ENCODE results near the gene POLD1.

Gene POLD1

GRCh38 chr19:50420127-50420526 lies 36.0 kb downstream of the POLD1 start:
- no peak for TF ChIP-seq CTCF (IDR thresholded peaks at IDR 0.05; ENCODE audit: low read length)
- no peak for TF ChIP-seq EZH2 (IDR thresholded peaks at IDR 0.05; ENCODE audit: borderline replicate concordance, low read length)
- H3K9me3 ChIP-seq (ENCODE audit: low read length) = no peaks in the 10 kb centered on the region
- H3K4me1 ChIP-seq (ENCODE audit: insufficient read depth, low read length, severe bottlenecking) = peaks cover 54% of the 10 kb centered on the region
- peak overlapping the region; percentile 85 for H3K4me3 ChIP-seq (ENCODE audit: low read depth, low read length, poor library complexity, severe bottlenecking)
- H3K9me2 ChIP-seq (ENCODE audit: low read depth, low read length) = no peaks in the 10 kb centered on the region
- H3K27me3 ChIP-seq (ENCODE audit: insufficient read depth, low read length) = no peaks in the 10 kb centered on the region
- peak overlapping the region; percentile 95 for H3K9ac ChIP-seq (ENCODE audit: low read length)
- H2AFZ ChIP-seq (ENCODE audit: low read length) = no peak overlapping the region
- H4K20me1 ChIP-seq (ENCODE audit: insufficient read depth, low read length) = no peaks in the 10 kb centered on the region
- peak overlapping the region; percentile 78 for H3K4me2 ChIP-seq (ENCODE audit: low read length)
- H3K36me3 ChIP-seq (ENCODE audit: insufficient read depth, low read length) = peaks cover 54% of the 10 kb centered on the region
- H3F3A ChIP-seq (ENCODE audit: insufficient read depth, low read length) = no peaks in the 10 kb centered on the region; the same call in 1 of the 2 replicates
- H3K27ac ChIP-seq (ENCODE audit: low read depth, low read length, poor library complexity, severe bottlenecking) = peak overlapping the region; percentile 95
- peaks cover 10% of the 10 kb centered on the region for H3K79me2 ChIP-seq (ENCODE audit: insufficient read depth, low read length)

- Histone ChIP-seq H3K9ac (ENCODE audit: low read length) (no peak overlapping the region; the same call in 1 of the 2 replicates), H3K27ac (ENCODE audit: low read depth, low read length, poor library complexity, severe bottlenecking) (peak overlapping the region; percentile 95), H3K36me3 (ENCODE audit: insufficient read depth, low read length) (peaks cover 61% of the 10 kb centered on the region), H3F3A (ENCODE audit: insufficient read depth, low read length) (no peaks in the 10 kb centered on the region; the same call in 1 of the 2 replicates), H2AFZ (ENCODE audit: low read length) (no peak overlapping the region), H3K4me2 (ENCODE audit: low read length) (peak overlapping the region; percentile 78), H3K4me3 (ENCODE audit: low read depth, low read length, poor library complexity, severe bottlenecking) (peak overlapping the region; percentile 85), H3K9me3 (ENCODE audit: low read length) (no peaks in the 10 kb centered on the region), H3K27me3 (ENCODE audit: insufficient read depth, low read length) (no peaks in the 10 kb centered on the region), H3K79me2 (ENCODE audit: insufficient read depth, low read length) (peaks cover 10% of the 10 kb centered on the region), H3K4me1 (ENCODE audit: insufficient read depth, low read length, severe bottlenecking) (peaks cover 48% of the 10 kb centered on the region), H3K9me2 (ENCODE audit: low read depth, low read length) (no peaks in the 10 kb centered on the region), H4K20me1 (ENCODE audit: insufficient read depth, low read length) (no peaks in the 10 kb centered on the region)
- TF ChIP-seq CTCF (IDR thresholded peaks at IDR 0.05; ENCODE audit: low read length) = no peak
- no peak for TF ChIP-seq EZH2 (IDR thresholded peaks at IDR 0.05; ENCODE audit: borderline replicate concordance, low read length)
Observed at GRCh38 chr19:50420808-50421207, 36.7 kb downstream of the POLD1 start.

GRCh38 chr19:50422397-50423278 lies 38.5 kb downstream of the POLD1 start:
- Histone ChIP-seq H3K9me2 (ENCODE audit: low read depth, low read length) (no peaks in the 10 kb centered on the region), H3K9me3 (ENCODE audit: low read length) (no peaks in the 10 kb centered on the region), H3K79me2 (ENCODE audit: insufficient read depth, low read length) (peaks cover 10% of the 10 kb centered on the region), H3K4me2 (ENCODE audit: low read length) (peak overlapping the region; percentile 58), H3K36me3 (ENCODE audit: insufficient read depth, low read length) (peaks cover 66% of the 10 kb centered on the region), H3K27me3 (ENCODE audit: insufficient read depth, low read length) (no peaks in the 10 kb centered on the region), H4K20me1 (ENCODE audit: insufficient read depth, low read length) (no peaks in the 10 kb centered on the region), H2AFZ (ENCODE audit: low read length) (no peak overlapping the region), H3K4me1 (ENCODE audit: insufficient read depth, low read length, severe bottlenecking) (peaks cover 40% of the 10 kb centered on the region), H3K9ac (ENCODE audit: low read length) (peak overlapping the region; percentile 54; the same call in 1 of the 2 replicates), H3K4me3 (ENCODE audit: low read depth, low read length, poor library complexity, severe bottlenecking) (peak overlapping the region; percentile 48), H3F3A (ENCODE audit: insufficient read depth, low read length) (no peaks in the 10 kb centered on the region; the same call in 1 of the 2 replicates), H3K27ac (ENCODE audit: low read depth, low read length, poor library complexity, severe bottlenecking) (peak overlapping the region; percentile 86)
- TF ChIP-seq CTCF (IDR thresholded peaks at IDR 0.05; ENCODE audit: low read length) (no peak), EZH2 (IDR thresholded peaks at IDR 0.05; ENCODE audit: borderline replicate concordance, low read length) (no peak)
